ENCODE results near the gene SHROOM3.

GRCh38 chr4:76578002-76578560 is 143.1 kb downstream of the SHROOM3 start:
- TF ChIP-seq POLR2A (IDR thresholded peaks at IDR 0.05) (no peak), CTCF (IDR thresholded peaks at IDR 0.05) (no peak), EP300 (IDR thresholded peaks at IDR 0.05) (no peak), POLR2AphosphoS5 (IDR thresholded peaks at IDR 0.05) (no peak)
